Tibial artery (tissue), 4 donors: ENCODE data around the gene MED16.
"Not testable (repeated sequence)": the region's sequence is repeated elsewhere in the genome, so short reads cannot be mapped to it uniquely, and the experiment has no call there.

ENCODE experiments used
- DNase-seq, 2 donors: peaks; one replicate each; pipeline ENCODE4 v3.0.0-alpha.2; 2019
- H3K27ac ChIP-seq, 2 donors: fragments of 200-600 bp; sonication (generic) in 1 of 2; 1 replicate in 1 of 2; 2 replicates in 1 of 2; pipeline ENCODE4 v1.5.1; 2018 to 2019; ENCODE audit warnings: mild to moderate bottlenecking in 1 of 2
- H3K27me3 ChIP-seq, 2 donors: fragments of 200-600 bp; sonication (generic) in 1 of 2; one replicate each; pipeline versions ENCODE4 v1.5.1 to v1.6.0; 2016 to 2019
- H3K36me3 ChIP-seq, 3 donors: fragments of 200-600 bp; sonication (generic) in 2 of 3; one replicate each; pipeline ENCODE4 v1.5.1; 2016 to 2019; ENCODE audit warnings: mild to moderate bottlenecking in 2 of 3
- H3K4me1 ChIP-seq, 4 donors: fragments of 200-600 bp; sonication (generic) in 2 of 4; 1 replicate in 3 of 4; 2 replicates in 1 of 4; pipeline ENCODE4 v1.5.1; 2016 to 2019
- H3K4me3 ChIP-seq, 2 donors: fragments of 200-600 bp; sonication (generic) in 1 of 2; 1 replicate in 1 of 2; 2 replicates in 1 of 2; pipeline ENCODE4 v1.5.1; 2018 to 2019; ENCODE audit warnings: mild to moderate bottlenecking in 2 of 2
- H3K9me3 ChIP-seq, 3 donors: fragments of 200-600 bp; sonication (generic) in 1 of 3; one replicate each; pipeline ENCODE4 v1.5.1; 2016 to 2019
- CTCF ChIP-seq, 2 experiments: fragments of 200-600 bp in 1 of 2; fragments of 450-650 bp in 1 of 2; IDR thresholded peaks; one replicate each; pipeline ENCODE4 v1.5.1; 2017 to 2019; ENCODE audit warnings: antibody characterized with exemption in 2 of 2, mild to moderate bottlenecking in 1 of 2, moderate library complexity in 1 of 2
- intact Hi-C: fragments of 100-400 bp; cut with DNase I; formaldehyde crosslinking; loops from one replicate; pipeline ENCODE4 v1.15.0; 2023; ENCODE audit warnings: low total_unique reads

MED16 gene

GRCh38 chr19:855566-856120, 37.3 kb downstream of the MED16 start:
- Histone ChIP-seq H3K9me3 (no peaks in the 10 kb centered on the region), H3K27me3 (peaks cover 0 to 75% of the 10 kb centered on the region in 2 donors), H3K4me1 (peaks cover 0 to 19% (median 12%) of the 10 kb centered on the region in 4 donors), H3K36me3 (no peaks in the 10 kb centered on the region), H3K4me3 (no peak overlapping the region), H3K27ac (no peak overlapping the region)
- DNase-seq: no peak
- no peak for TF ChIP-seq CTCF (IDR thresholded peaks at IDR 0.05)
- intact Hi-C loops: loop anchor here (5.0 to 10.0 kb wide), 2 partner anchors 62 to 129 kb away; partner anchors contain the start of genes KISS1R and WDR18

GRCh38 chr19:855142-855541, 37.8 kb downstream of the MED16 start:
- DNase-seq: no peak
- Histone ChIP-seq H3K9me3 (no peaks in the 10 kb centered on the region), H3K4me1 (peaks cover 0 to 19% (median 11%) of the 10 kb centered on the region in 4 donors), H3K36me3 (no peaks in the 10 kb centered on the region), H3K27ac (no peak overlapping the region), H3K27me3 (peaks cover 0 to 70% of the 10 kb centered on the region in 2 donors), H3K4me3 (no peak overlapping the region)
- TF ChIP-seq CTCF (IDR thresholded peaks at IDR 0.05): no peak
- intact Hi-C loops: loop anchor here (5.0 to 10.0 kb wide), 2 partner anchors 62 to 130 kb away; partner anchors contain the start of genes KISS1R and WDR18

DNA sequence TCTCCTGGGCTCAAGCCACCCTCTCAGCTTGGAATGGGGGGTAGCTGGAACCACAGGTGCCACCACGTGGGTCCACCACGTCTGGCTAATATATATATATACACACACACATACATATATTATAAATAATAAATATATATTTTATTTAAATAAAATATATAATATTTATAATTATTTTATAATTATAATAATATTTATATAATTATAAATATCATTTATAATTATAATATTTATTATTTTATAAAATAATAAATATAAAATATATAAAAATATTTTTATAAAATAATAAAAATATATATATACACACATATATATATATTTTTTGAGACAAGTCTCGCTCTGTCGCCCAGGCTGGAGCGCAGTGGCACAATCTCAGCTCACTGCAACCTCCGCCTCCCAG, 38.4 kb downstream of the MED16 start:
- H3K36me3 ChIP-seq: no peaks in the 10 kb centered on the region
- H3K9me3 ChIP-seq: no peaks in the 10 kb centered on the region
- peaks cover 0 to 65% of the 10 kb centered on the region in 2 donors for H3K27me3 ChIP-seq
- no peak overlapping the region for H3K27ac ChIP-seq
- TF ChIP-seq CTCF (IDR thresholded peaks at IDR 0.05): no peak
- DNase-seq: no peak
- H3K4me3 ChIP-seq: no peak overlapping the region
- intact Hi-C loops: loop anchor here (10.0 kb wide), 1 partner anchor 130 kb away; the partner anchor contains the start of gene WDR18
- H3K4me1 ChIP-seq: peaks cover 0 to 19% (median 11%) of the 10 kb centered on the region in 4 donors

- peaks cover 0 to 57% of the 10 kb centered on the region in 2 donors for H3K27me3 ChIP-seq
- H3K4me3 ChIP-seq, H3K27ac ChIP-seq, H3K36me3 ChIP-seq, DNase-seq, H3K9me3 ChIP-seq: not testable (repeated sequence)
- intact Hi-C loops: loop anchor here (10.0 kb wide), 1 partner anchor 131 kb away; the partner anchor contains the start of gene WDR18
- H3K4me1 ChIP-seq: peaks cover 0 to 19% (median 11%) of the 10 kb centered on the region in 4 donors
Measured at GRCh38 chr19:853614-854220, 39.3 kb downstream of the MED16 start.

DNA sequence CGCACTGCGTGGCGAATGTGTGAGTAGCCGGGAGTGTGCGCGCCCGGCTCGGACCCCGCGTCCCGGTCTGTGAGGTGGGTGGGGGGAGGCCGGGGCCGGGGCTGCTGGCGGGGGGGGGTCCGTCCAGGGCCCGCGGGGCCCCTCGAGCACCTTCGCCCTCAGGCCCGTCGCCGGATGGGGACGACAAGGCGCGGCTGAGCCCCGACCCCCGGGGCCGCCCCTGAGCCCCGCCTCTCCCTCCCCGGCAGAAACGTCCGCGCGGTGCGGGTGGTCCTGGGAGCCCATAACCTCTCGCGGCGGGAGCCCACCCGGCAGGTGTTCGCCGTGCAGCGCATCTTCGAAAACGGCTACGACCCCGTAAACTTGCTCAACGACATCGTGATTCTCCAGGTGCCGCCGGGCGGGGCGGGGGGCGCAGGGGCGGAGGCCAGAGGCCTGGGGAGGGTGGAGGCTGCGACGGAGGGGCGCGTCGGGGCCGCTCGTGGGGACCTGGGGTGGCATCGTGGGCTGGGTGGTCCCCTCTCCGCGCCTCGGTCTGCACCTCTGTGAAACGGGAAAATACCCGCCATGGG, 39.9 kb downstream of the MED16 start:
- no peak for TF ChIP-seq CTCF (IDR thresholded peaks at IDR 0.05)
- Histone ChIP-seq H3K4me1 (peaks cover 0 to 19% (median 11%) of the 10 kb centered on the region in 4 donors), H3K27ac (no peak overlapping the region), H3K27me3 (peaks cover 0 to 57% of the 10 kb centered on the region in 2 donors), H3K9me3 (no peaks in the 10 kb centered on the region), H3K4me3 (no peak overlapping the region), H3K36me3 (no peaks in the 10 kb centered on the region)
- intact Hi-C loops: loop anchor here (10.0 kb wide), 1 partner anchor 132 kb away; the partner anchor contains the start of gene WDR18
- DNase-seq: no peak
